Mesendoderm (in vitro differentiated cells): ENCODE measurements around the gene FTCD.

ENCODE experiments used
- DNase-seq: peaks from one replicate; pipeline ENCODE4 v3.0.0; 2013
- H2AK5ac ChIP-seq: 2 replicates; pipeline ENCODE4 v1.6.1; 2013; ENCODE audit warnings: low read length, inconsistent platforms
- H2BK120ac ChIP-seq: 2 replicates; pipeline ENCODE4 v1.6.1; 2013; ENCODE audit warnings: low read depth, mild to moderate bottlenecking, low read length, moderate library complexity, mixed read lengths
- H2BK15ac ChIP-seq: replicated peaks from 2 replicates; pipeline ENCODE4 v1.6.1; 2013; ENCODE audit warnings: low read depth, mild to moderate bottlenecking, moderate library complexity
- H2BK5ac ChIP-seq: 2 replicates; pipeline ENCODE4 v1.6.1; 2013; ENCODE audit warnings: low read length, inconsistent platforms
- H3K18ac ChIP-seq: 2 replicates; pipeline ENCODE4 v1.6.1; 2013; ENCODE audit warnings: mild to moderate bottlenecking, low read length, mixed read lengths
- H3K23ac ChIP-seq: one replicate; pipeline ENCODE4 v1.6.1; 2013; ENCODE audit warnings: low read length
- H3K27ac ChIP-seq: 2 replicates; pipeline ENCODE4 v1.5.1; 2013; ENCODE audit warnings: low read depth, mild to moderate bottlenecking, inconsistent platforms, low read length, moderate library complexity
- H3K27me3 ChIP-seq: 2 replicates; pipeline ENCODE4 v1.6.1; 2013; ENCODE audit warnings: low read length, control low read depth, mild to moderate bottlenecking, inconsistent platforms; ENCODE audit not compliant: insufficient read depth, poor library complexity
- H3K36me3 ChIP-seq: 2 replicates; pipeline ENCODE4 v1.6.1; 2013; ENCODE audit warnings: low read length, inconsistent platforms; ENCODE audit not compliant: control insufficient read depth, insufficient read depth
- H3K4ac ChIP-seq: one replicate; pipeline ENCODE4 v1.6.1; 2013; ENCODE audit warnings: low read depth, mild to moderate bottlenecking, low read length, moderate library complexity
- H3K4me1 ChIP-seq: 2 replicates; pipeline ENCODE4 v1.6.1; 2013; ENCODE audit warnings: low read depth, low read length, inconsistent platforms; ENCODE audit not compliant: control insufficient read depth
- H3K4me2 ChIP-seq: 2 replicates; pipeline ENCODE4 v1.6.1; 2013; ENCODE audit warnings: low read length
- H3K4me3 ChIP-seq: 2 replicates; pipeline ENCODE4 v1.5.1; 2013; ENCODE audit warnings: mild to moderate bottlenecking, low read length
- H3K56ac ChIP-seq: one replicate; pipeline ENCODE4 v1.6.1; 2013; ENCODE audit warnings: low read length
- H3K79me1 ChIP-seq: 2 replicates; pipeline ENCODE4 v1.6.1; 2013; ENCODE audit warnings: low read length, inconsistent platforms
- H3K79me2 ChIP-seq: 2 replicates; pipeline ENCODE4 v1.6.1; 2013; ENCODE audit warnings: mild to moderate bottlenecking, low read length; ENCODE audit not compliant: control insufficient read depth, insufficient read depth
- H3K9ac ChIP-seq: 2 replicates; pipeline ENCODE4 v1.6.1; 2013; ENCODE audit warnings: low read length, inconsistent platforms
- H4K5ac ChIP-seq: one replicate; pipeline ENCODE4 v1.6.1; 2013; ENCODE audit warnings: low read length
- H4K8ac ChIP-seq: one replicate; pipeline ENCODE4 v1.6.1; 2013; ENCODE audit warnings: low read depth, mild to moderate bottlenecking, control low read depth, low read length, moderate library complexity
- WGBS: extraction: QIAGEN DNeasy Blood & Tissue Kit; methylation state at CpG from one replicate; pipeline ENCODE4 v1.1.7; 2013; ENCODE audit warnings: low lambda C conversion rate, missing lambda C conversion rate; ENCODE audit not compliant: insufficient coverage; ENCODE audit errors: extremely low coverage; 5-methylcytosine and 5-hydroxymethylcytosine counted together

FTCD gene

GRCh38 chr21:46121286-46122221 lies 33.8 kb downstream of the FTCD start:
- Histone ChIP-seq H3K36me3 (peaks cover 20% of the 10 kb centered on the region), H3K9ac (no peak overlapping the region), H4K5ac (no peak overlapping the region), H3K4ac (no peak overlapping the region), H3K4me1 (no peaks in the 10 kb centered on the region), H3K18ac (no peak overlapping the region), H3K27ac (no peak overlapping the region), H2AK5ac (no peak overlapping the region), H2BK15ac (no peak overlapping the region), H3K4me3 (no peak overlapping the region), H2BK120ac (no peak overlapping the region), H3K27me3 (no peaks in the 10 kb centered on the region), H3K79me1 (no peaks in the 10 kb centered on the region), H3K79me2 (no peaks in the 10 kb centered on the region), H4K8ac (no peak overlapping the region), H3K23ac (no peak overlapping the region), H3K56ac (no peak overlapping the region), H2BK5ac (no peak overlapping the region), H3K4me2 (no peak overlapping the region)
- WGBS: no CpG with 5 or more reads among the region's 29 CpGs
- no peak for DNase-seq

- Histone ChIP-seq H3K9ac (no peak overlapping the region), H3K4ac (no peak overlapping the region), H2BK5ac (no peak overlapping the region), H3K27me3 (no peaks in the 10 kb centered on the region), H3K4me3 (no peak overlapping the region), H3K79me1 (no peaks in the 10 kb centered on the region), H2BK120ac (no peak overlapping the region), H3K4me2 (no peak overlapping the region), H4K8ac (no peak overlapping the region), H2BK15ac (no peak overlapping the region), H3K56ac (no peak overlapping the region), H3K36me3 (peaks cover 20% of the 10 kb centered on the region), H3K79me2 (no peaks in the 10 kb centered on the region), H3K4me1 (no peaks in the 10 kb centered on the region), H3K23ac (no peak overlapping the region), H2AK5ac (no peak overlapping the region), H3K18ac (no peak overlapping the region), H4K5ac (no peak overlapping the region), H3K27ac (no peak overlapping the region)
- no CpG with 5 or more reads among the region's 26 CpGs for WGBS
- DNase-seq: no peak
These were observed 34.8 kb downstream of the FTCD start for GRCh38 chr21:46120301-46121285.

- Histone ChIP-seq H3K18ac (no peak overlapping the region), H3K27ac (no peak overlapping the region), H4K8ac (no peak overlapping the region), H3K56ac (no peak overlapping the region), H3K23ac (no peak overlapping the region), H3K4me2 (no peak overlapping the region), H3K27me3 (no peaks in the 10 kb centered on the region), H3K4ac (no peak overlapping the region), H3K79me2 (no peaks in the 10 kb centered on the region), H2BK120ac (no peak overlapping the region), H3K4me3 (no peak overlapping the region), H2BK5ac (no peak overlapping the region), H2AK5ac (no peak overlapping the region), H2BK15ac (no peak overlapping the region), H3K79me1 (no peaks in the 10 kb centered on the region), H3K36me3 (peaks cover 22% of the 10 kb centered on the region), H4K5ac (no peak overlapping the region), H3K4me1 (no peaks in the 10 kb centered on the region), H3K9ac (no peak overlapping the region)
- DNase-seq: no peak
- no CpG with 5 or more reads among the region's 14 CpGs for WGBS
These were observed 35.6 kb downstream of the FTCD start for GRCh38 chr21:46119637-46120271.

- DNase-seq: no peak
- no peaks in the 10 kb centered on the region for H3K27me3 ChIP-seq
- no peak overlapping the region for H3K9ac ChIP-seq
- WGBS: no CpG with 5 or more reads among the region's 12 CpGs
- no peak overlapping the region for H3K18ac ChIP-seq
- no peaks in the 10 kb centered on the region for H3K79me1 ChIP-seq
- H4K5ac ChIP-seq: no peak overlapping the region
- H3K23ac ChIP-seq: no peak overlapping the region
- H3K4me2 ChIP-seq: no peak overlapping the region
- no peak overlapping the region for H2BK120ac ChIP-seq
- no peak overlapping the region for H2BK15ac ChIP-seq
- H3K4me1 ChIP-seq: no peaks in the 10 kb centered on the region
- no peak overlapping the region for H3K4ac ChIP-seq
- no peak overlapping the region for H2AK5ac ChIP-seq
- peaks cover 20% of the 10 kb centered on the region for H3K36me3 ChIP-seq
- H3K27ac ChIP-seq: no peak overlapping the region
- no peak overlapping the region for H3K56ac ChIP-seq
- no peaks in the 10 kb centered on the region for H3K79me2 ChIP-seq
- H3K4me3 ChIP-seq: no peak overlapping the region
- H2BK5ac ChIP-seq: no peak overlapping the region
- H4K8ac ChIP-seq: no peak overlapping the region
These were observed 36.2 kb downstream of the FTCD start for GRCh38 chr21:46119144-46119636.

GRCh38 chr21:46118316-46119143 lies 36.8 kb downstream of the FTCD start:
- Histone ChIP-seq H3K79me1 (no peaks in the 10 kb centered on the region), H4K8ac (no peak overlapping the region), H2BK15ac (no peak overlapping the region), H3K4ac (no peak overlapping the region), H3K9ac (no peak overlapping the region), H3K23ac (no peak overlapping the region), H4K5ac (no peak overlapping the region), H2BK120ac (no peak overlapping the region), H2AK5ac (no peak overlapping the region), H3K4me2 (no peak overlapping the region), H3K4me3 (no peak overlapping the region), H3K36me3 (peaks cover 23% of the 10 kb centered on the region), H3K79me2 (no peaks in the 10 kb centered on the region), H3K4me1 (no peaks in the 10 kb centered on the region), H3K27ac (no peak overlapping the region), H3K18ac (no peak overlapping the region), H3K27me3 (no peaks in the 10 kb centered on the region), H2BK5ac (no peak overlapping the region), H3K56ac (no peak overlapping the region)
- WGBS: no CpG with 5 or more reads among the region's 27 CpGs
- no peak for DNase-seq
